ENCODE results near the gene IQCC.

IQCC gene

DNA sequence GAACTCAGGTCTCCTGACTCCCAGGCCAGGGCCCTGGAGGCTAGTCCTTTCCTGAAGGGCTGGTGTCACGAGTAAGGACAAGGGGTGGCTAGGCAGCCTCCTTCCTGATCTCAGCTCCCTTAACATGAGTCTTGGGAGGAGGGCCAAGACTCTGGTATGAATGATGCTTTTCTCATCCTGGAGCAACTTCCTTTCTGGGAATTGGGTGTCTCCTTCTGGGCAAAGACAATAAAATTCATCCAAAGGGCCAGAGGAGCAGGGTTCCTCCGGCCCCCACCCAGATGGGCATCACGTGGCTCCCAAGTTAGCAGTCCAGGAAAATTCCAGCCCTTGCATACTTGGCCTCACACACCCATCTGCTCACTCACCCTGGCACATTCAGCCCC, 41.4 kb downstream of the IQCC start, which contains the start of gene FAM167B:
Gene FAM167B, plus strand, starts transcription at position 335 of the 386 bp plus-strand sequence. CDS start 200 bp downstream, outside the sequence.
- H3K27ac ChIP-seq (ENCODE audit: low read length, poor library complexity, severe bottlenecking): no peak within 1 kb of the TSS
- no peaks in the 10 kb centered on the region for H3K36me3 ChIP-seq (ENCODE audit: control insufficient read depth in 1 of 2, insufficient read depth in 2 of 2, low read depth in 1 of 2, low read length in 2 of 2)
- H4K8ac ChIP-seq (ENCODE audit: low read length): no peak within 1 kb of the TSS
- H3K27me3 ChIP-seq (ENCODE audit: control insufficient read depth in 1 of 2, insufficient read depth in 1 of 2, low read length in 2 of 2): peaks cover 0 to 4% of the 10 kb centered on the region in 2 experiments
- H3K14ac ChIP-seq (ENCODE audit: low read length in 2 of 2): no peak within 1 kb of the TSS
- H2BK15ac ChIP-seq (ENCODE audit: low read depth, poor library complexity, severe bottlenecking): no peak within 1 kb of the TSS
- no peak within 1 kb of the TSS for H2BK12ac ChIP-seq (ENCODE audit: low read length in 2 of 2)
- H3K79me1 ChIP-seq (replicated peaks; ENCODE audit: low read length, poor library complexity, severe bottlenecking): no peaks in the 10 kb centered on the region
- DNase-seq: no peak
- H2AFZ ChIP-seq (ENCODE audit: low read depth, low read length): no peak within 1 kb of the TSS
- H3K9me3 ChIP-seq (ENCODE audit: control insufficient read depth, low read length): no peaks in the 10 kb centered on the region
- no peak within 1 kb of the TSS for H2BK120ac ChIP-seq (ENCODE audit: low read depth, low read length)
- peaks cover 27% of the 10 kb centered on the region for H3K4me1 ChIP-seq (ENCODE audit: control insufficient read depth, insufficient read depth, low read depth, low read length)
- H2AK5ac ChIP-seq (ENCODE audit: low read length, severe bottlenecking): no peak within 1 kb of the TSS
- no peak within 1 kb of the TSS for H2BK5ac ChIP-seq (ENCODE audit: low read depth, low read length, poor library complexity, severe bottlenecking)
- H3K4me3 ChIP-seq (ENCODE audit: insufficient read depth in 1 of 2, low read depth in 1 of 2, low read length in 2 of 2): peak within 1 kb of the TSS in 1 of 2 experiments; percentile 37
- no peak within 1 kb of the TSS for H3K4ac ChIP-seq (ENCODE audit: low read depth in 1 of 2, low read length in 2 of 2)
- H3K4me2 ChIP-seq (ENCODE audit: low read length, poor library complexity, severe bottlenecking): no peak within 1 kb of the TSS
- H3K9ac ChIP-seq (ENCODE audit: low read length): peak within 1 kb of the TSS; percentile 67
- H3K23ac ChIP-seq (ENCODE audit: low read length in 2 of 2): no peak within 1 kb of the TSS
- WGBS: 91% methylated on average over 3 of the region's 3 CpGs
- H3K18ac ChIP-seq (ENCODE audit: low read depth in 1 of 2, low read length in 2 of 2): no peak within 1 kb of the TSS
- peak within 1 kb of the TSS; percentile 1 for H4K91ac ChIP-seq (ENCODE audit: low read length)

DNA sequence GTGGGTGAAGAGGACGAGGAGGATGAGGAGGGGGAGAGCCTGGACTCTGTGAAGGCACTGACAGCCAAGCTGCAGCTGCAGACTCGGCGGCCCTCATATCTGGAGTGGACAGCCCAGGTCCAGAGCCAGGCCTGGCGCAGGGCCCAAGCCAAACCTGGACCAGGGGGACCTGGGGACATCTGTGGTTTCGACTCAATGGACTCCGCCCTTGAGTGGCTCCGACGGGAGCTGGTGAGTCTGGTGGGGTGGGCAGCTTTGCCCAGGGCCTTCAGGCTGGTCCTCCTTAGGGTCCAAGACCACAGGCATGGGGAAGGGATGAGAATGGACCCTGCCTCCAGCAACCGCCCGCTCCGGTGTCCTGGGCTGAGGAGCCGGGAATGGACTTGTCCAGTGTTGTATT, 42.0 kb downstream of the IQCC start:
- no peak overlapping the region for H3K18ac ChIP-seq (ENCODE audit: low read depth in 1 of 2, low read length in 2 of 2)
- H3K4ac ChIP-seq (ENCODE audit: low read depth in 1 of 2, low read length in 2 of 2): no peak overlapping the region
- no peak overlapping the region for H3K4me2 ChIP-seq (ENCODE audit: low read length, poor library complexity, severe bottlenecking)
- no peak overlapping the region for H2BK15ac ChIP-seq (ENCODE audit: low read depth, poor library complexity, severe bottlenecking)
- H3K14ac ChIP-seq (ENCODE audit: low read length in 2 of 2): no peak overlapping the region
- no peak overlapping the region for H2BK5ac ChIP-seq (ENCODE audit: low read depth, low read length, poor library complexity, severe bottlenecking)
- H3K79me1 ChIP-seq (replicated peaks; ENCODE audit: low read length, poor library complexity, severe bottlenecking): no peaks in the 10 kb centered on the region
- H3K27ac ChIP-seq (ENCODE audit: low read length, poor library complexity, severe bottlenecking): no peak overlapping the region
- H2BK12ac ChIP-seq (ENCODE audit: low read length in 2 of 2): no peak overlapping the region
- 93% methylated on average over 12 of the region's 12 CpGs for WGBS
- H3K27me3 ChIP-seq (ENCODE audit: control insufficient read depth in 1 of 2, insufficient read depth in 1 of 2, low read length in 2 of 2): peaks cover 0 to 5% of the 10 kb centered on the region in 2 experiments
- H3K23ac ChIP-seq (ENCODE audit: low read length in 2 of 2): no peak overlapping the region
- no peak for DNase-seq
- peaks cover 24% of the 10 kb centered on the region for H3K4me1 ChIP-seq (ENCODE audit: control insufficient read depth, insufficient read depth, low read depth, low read length)
- H2AFZ ChIP-seq (ENCODE audit: low read depth, low read length): no peak overlapping the region
- H3K9ac ChIP-seq (ENCODE audit: low read length): peak overlapping the region; percentile 61
- no peak overlapping the region for H2AK5ac ChIP-seq (ENCODE audit: low read length, severe bottlenecking)
- no peak overlapping the region for H2BK120ac ChIP-seq (ENCODE audit: low read depth, low read length)
- H3K4me3 ChIP-seq (ENCODE audit: insufficient read depth in 1 of 2, low read depth in 1 of 2, low read length in 2 of 2): peak overlapping the region in 1 of 2 experiments; percentile 28
- H3K36me3 ChIP-seq (ENCODE audit: control insufficient read depth in 1 of 2, insufficient read depth in 2 of 2, low read depth in 1 of 2, low read length in 2 of 2): no peaks in the 10 kb centered on the region
- H4K91ac ChIP-seq (ENCODE audit: low read length): peak overlapping the region; percentile 1
- no peak overlapping the region for H4K8ac ChIP-seq (ENCODE audit: low read length)
- no peaks in the 10 kb centered on the region for H3K9me3 ChIP-seq (ENCODE audit: control insufficient read depth, low read length)

DNA sequence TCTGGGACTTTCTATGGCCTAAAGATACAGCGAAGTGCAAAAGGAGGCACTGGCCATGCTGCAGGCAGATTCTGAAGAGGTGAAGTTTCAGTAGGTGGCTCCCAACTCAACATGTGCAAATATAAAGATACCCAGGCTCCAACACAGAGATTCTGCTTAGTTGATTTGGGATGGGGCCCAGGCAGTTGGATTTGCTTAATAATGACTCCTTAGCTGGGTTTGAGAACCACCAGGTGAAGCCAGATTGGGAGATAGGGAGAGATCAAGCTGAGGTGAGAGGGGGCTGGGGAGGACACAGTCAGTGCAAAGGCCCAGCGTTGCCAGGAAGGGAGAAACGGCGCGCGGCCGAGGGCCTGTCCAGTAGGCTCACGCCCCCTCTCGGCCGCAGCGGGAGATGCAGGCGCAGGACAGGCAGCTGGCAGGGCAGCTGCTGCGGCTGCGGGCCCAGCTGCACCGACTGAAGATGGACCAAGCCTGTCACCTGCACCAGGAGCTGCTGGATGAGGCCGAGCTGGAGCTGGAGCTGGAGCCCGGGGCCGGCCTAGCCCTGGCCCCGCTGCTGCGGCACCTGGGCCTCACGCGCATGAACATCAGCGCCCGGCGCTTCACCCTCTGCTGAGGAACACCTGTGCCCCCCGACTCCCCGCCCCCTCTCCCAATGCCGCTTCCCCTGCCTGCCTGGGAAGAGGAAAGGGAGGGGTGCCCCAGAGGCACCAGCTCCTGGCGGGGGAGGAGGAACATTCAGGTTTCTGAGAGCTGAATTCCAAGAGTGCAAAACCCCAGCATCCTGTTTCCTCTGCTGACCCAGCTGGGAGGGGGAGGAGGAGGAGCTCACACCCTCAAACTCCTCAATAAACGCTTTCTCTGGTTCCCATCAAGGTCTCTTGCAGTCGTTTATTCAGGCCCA, 42.8 kb downstream of the IQCC start:
- 6% methylated on average over 20 of the region's 31 CpGs for WGBS
- Histone ChIP-seq H3K4me1 (ENCODE audit: control insufficient read depth, insufficient read depth, low read depth, low read length) (peaks cover 22% of the 10 kb centered on the region), H3K14ac (ENCODE audit: low read length in 2 of 2) (no peak overlapping the region), H4K8ac (ENCODE audit: low read length) (no peak overlapping the region), H3K36me3 (ENCODE audit: control insufficient read depth in 1 of 2, insufficient read depth in 2 of 2, low read depth in 1 of 2, low read length in 2 of 2) (no peaks in the 10 kb centered on the region), H2AK5ac (ENCODE audit: low read length, severe bottlenecking) (no peak overlapping the region), H3K9me3 (ENCODE audit: control insufficient read depth, low read length) (no peaks in the 10 kb centered on the region), H3K4ac (ENCODE audit: low read depth in 1 of 2, low read length in 2 of 2) (no peak overlapping the region), H3K18ac (ENCODE audit: low read depth in 1 of 2, low read length in 2 of 2) (peak overlapping the region in 1 of 2 experiments; percentile 26), H2BK120ac (ENCODE audit: low read depth, low read length) (no peak overlapping the region), H3K4me2 (ENCODE audit: low read length, poor library complexity, severe bottlenecking) (peak overlapping the region; percentile 51), H3K27me3 (ENCODE audit: control insufficient read depth in 1 of 2, insufficient read depth in 1 of 2, low read length in 2 of 2) (peaks cover 0 to 5% of the 10 kb centered on the region in 2 experiments), H2BK5ac (ENCODE audit: low read depth, low read length, poor library complexity, severe bottlenecking) (no peak overlapping the region), H4K91ac (ENCODE audit: low read length) (no peak overlapping the region), H3K23ac (ENCODE audit: low read length in 2 of 2) (no peak overlapping the region), H2BK15ac (ENCODE audit: low read depth, poor library complexity, severe bottlenecking) (no peak overlapping the region), H3K4me3 (ENCODE audit: insufficient read depth in 1 of 2, low read depth in 1 of 2, low read length in 2 of 2) (no peak overlapping the region), H3K27ac (ENCODE audit: low read length, poor library complexity, severe bottlenecking) (no peak overlapping the region), H3K79me1 (replicated peaks; ENCODE audit: low read length, poor library complexity, severe bottlenecking) (no peaks in the 10 kb centered on the region), H3K9ac (ENCODE audit: low read length) (peak overlapping the region; percentile 61), H2BK12ac (ENCODE audit: low read length in 2 of 2) (no peak overlapping the region), H2AFZ (ENCODE audit: low read depth, low read length) (no peak overlapping the region)
- DNase-seq: peak; percentile 71

DNA sequence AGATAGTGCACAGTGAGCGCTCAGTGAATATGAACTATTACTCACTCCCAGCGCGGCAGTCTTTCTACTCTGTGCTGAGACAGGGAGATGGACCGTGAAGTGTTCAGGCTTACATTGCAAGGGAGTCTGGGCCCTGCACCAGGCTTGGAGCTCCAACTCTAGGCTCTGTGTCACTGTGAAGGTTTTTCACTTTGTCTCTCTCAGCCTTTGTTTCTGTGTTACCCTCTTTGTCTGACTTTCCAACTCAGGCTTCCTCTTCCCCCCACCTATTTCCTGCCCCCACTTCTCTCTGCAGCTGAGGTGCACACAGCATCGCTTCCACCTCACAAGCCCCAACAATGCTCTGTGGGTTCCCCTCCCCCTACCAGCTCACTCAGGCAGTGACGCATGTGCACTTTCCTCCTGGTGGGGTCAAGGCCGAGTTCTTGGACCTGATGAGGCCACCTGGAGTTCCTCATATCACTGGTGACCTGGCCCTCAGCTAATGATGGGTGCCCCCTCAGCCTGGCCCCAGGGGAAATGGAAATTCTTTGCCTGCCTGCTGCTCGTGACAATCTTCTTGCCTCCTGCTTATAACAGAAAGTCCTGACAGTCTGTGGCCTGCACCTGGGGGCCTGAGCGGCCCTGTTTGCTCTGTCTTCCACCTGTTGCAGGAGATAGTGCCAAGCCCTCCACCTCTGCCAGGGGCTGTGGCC, 44.5 kb downstream of the IQCC start:
- no peaks in the 10 kb centered on the region for H3K9me3 ChIP-seq (ENCODE audit: control insufficient read depth, low read length)
- DNase-seq: no peak
- H2AK5ac ChIP-seq (ENCODE audit: low read length, severe bottlenecking): no peak overlapping the region
- H3K79me1 ChIP-seq (replicated peaks; ENCODE audit: low read length, poor library complexity, severe bottlenecking): no peaks in the 10 kb centered on the region
- no peak overlapping the region for H2BK15ac ChIP-seq (ENCODE audit: low read depth, poor library complexity, severe bottlenecking)
- WGBS: 66% methylated on average over 9 of the region's 9 CpGs
- no peak overlapping the region for H3K14ac ChIP-seq (ENCODE audit: low read length in 2 of 2)
- H3K4me3 ChIP-seq (ENCODE audit: insufficient read depth in 1 of 2, low read depth in 1 of 2, low read length in 2 of 2): no peak overlapping the region
- H3K4me1 ChIP-seq (ENCODE audit: control insufficient read depth, insufficient read depth, low read depth, low read length): peaks cover 22% of the 10 kb centered on the region
- H4K91ac ChIP-seq (ENCODE audit: low read length): peak overlapping the region; percentile 4
- H2BK5ac ChIP-seq (ENCODE audit: low read depth, low read length, poor library complexity, severe bottlenecking): no peak overlapping the region
- H3K27ac ChIP-seq (ENCODE audit: low read length, poor library complexity, severe bottlenecking): peak overlapping the region; percentile 25
- peaks cover 0 to 5% of the 10 kb centered on the region in 2 experiments for H3K27me3 ChIP-seq (ENCODE audit: control insufficient read depth in 1 of 2, insufficient read depth in 1 of 2, low read length in 2 of 2)
- H3K4ac ChIP-seq (ENCODE audit: low read depth in 1 of 2, low read length in 2 of 2): no peak overlapping the region
- no peak overlapping the region for H2AFZ ChIP-seq (ENCODE audit: low read depth, low read length)
- H4K8ac ChIP-seq (ENCODE audit: low read length): no peak overlapping the region
- no peak overlapping the region for H3K23ac ChIP-seq (ENCODE audit: low read length in 2 of 2)
- no peak overlapping the region for H3K4me2 ChIP-seq (ENCODE audit: low read length, poor library complexity, severe bottlenecking)
- H3K36me3 ChIP-seq (ENCODE audit: control insufficient read depth in 1 of 2, insufficient read depth in 2 of 2, low read depth in 1 of 2, low read length in 2 of 2): no peaks in the 10 kb centered on the region
- no peak overlapping the region for H3K18ac ChIP-seq (ENCODE audit: low read depth in 1 of 2, low read length in 2 of 2)
- no peak overlapping the region for H3K9ac ChIP-seq (ENCODE audit: low read length)
- no peak overlapping the region for H2BK12ac ChIP-seq (ENCODE audit: low read length in 2 of 2)
- no peak overlapping the region for H2BK120ac ChIP-seq (ENCODE audit: low read depth, low read length)

Measured in mesenchymal stem cell (in vitro differentiated cells and primary cell).